ENCODE data around the gene FN1. TPM values are rescaled to one million over a fixed set of nuclear protein-coding genes. Genes with fewer than 3 reads are reported as not detected.

Gene FN1
- total RNA-seq, 1 experiment from 2014 or later, result 564 TPM

DNA sequence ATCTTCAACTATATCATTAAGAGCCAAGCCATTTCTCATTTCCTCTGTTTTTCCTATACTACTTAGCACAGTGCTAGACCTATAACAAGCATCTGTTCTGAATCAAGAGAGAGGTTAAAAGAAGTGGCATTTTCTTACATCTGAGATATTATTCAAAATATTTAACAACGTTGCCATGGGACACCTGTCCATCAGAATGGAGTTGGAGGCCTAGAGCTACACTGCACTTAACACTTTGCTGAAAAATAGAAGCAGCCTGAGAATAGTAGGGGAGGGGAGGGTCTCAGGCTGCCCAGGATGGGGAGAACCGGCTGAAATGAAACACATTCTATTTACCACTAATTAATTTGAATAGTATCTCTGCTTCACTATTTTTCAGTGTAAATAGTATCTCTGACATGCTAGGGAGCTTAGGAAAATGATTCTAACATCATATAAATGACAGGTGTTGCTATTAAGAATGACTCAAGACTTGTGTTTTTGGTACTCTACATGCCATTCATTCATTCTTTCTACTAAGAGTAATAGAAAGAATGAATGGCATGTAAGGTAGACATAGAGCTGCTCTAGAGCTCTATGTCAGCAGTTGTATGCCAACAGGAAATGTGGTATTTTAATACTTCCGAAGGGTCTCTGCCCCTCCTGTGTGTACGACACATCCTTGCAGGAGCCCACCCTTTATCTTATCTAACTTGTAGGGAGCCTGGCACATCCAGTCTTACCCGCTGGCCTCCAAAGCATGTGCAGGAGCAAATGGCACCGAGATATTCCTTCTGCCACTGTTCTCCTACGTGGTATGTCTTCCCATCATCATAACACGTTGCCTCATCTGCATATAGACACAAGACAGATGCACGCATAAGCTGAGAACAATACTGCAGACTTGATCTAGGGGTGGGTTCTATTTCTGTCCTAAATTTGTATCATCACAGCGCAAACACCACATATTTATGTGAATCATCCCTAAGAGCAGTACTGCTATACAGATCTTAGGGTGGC lies 71.4 kb downstream of the FN1 start:
- intact Hi-C loops (cut with micrococcal nuclease), result no loop called here
- Mint-ChIP-seq H3K27me3 (ENCODE audit: insufficient read depth, unreplicated experiment) (no peaks in the 10 kb centered on the region), H3K27ac (ENCODE audit: low read depth, unreplicated experiment) (peak overlapping the region; percentile 51), H3K36me3 (ENCODE audit: insufficient read depth, unreplicated experiment) (peaks cover 61% of the 10 kb centered on the region), H3K4me3 (ENCODE audit: unreplicated experiment) (no peak overlapping the region), H3K4me1 (ENCODE audit: insufficient read depth, unreplicated experiment) (peaks cover 6% of the 10 kb centered on the region), H3K9me3 (ENCODE audit: unreplicated experiment) (no peaks in the 10 kb centered on the region)
- POLR2A ChIA-PET, result no interaction called here
- TF ChIP-seq, protein P1, sequence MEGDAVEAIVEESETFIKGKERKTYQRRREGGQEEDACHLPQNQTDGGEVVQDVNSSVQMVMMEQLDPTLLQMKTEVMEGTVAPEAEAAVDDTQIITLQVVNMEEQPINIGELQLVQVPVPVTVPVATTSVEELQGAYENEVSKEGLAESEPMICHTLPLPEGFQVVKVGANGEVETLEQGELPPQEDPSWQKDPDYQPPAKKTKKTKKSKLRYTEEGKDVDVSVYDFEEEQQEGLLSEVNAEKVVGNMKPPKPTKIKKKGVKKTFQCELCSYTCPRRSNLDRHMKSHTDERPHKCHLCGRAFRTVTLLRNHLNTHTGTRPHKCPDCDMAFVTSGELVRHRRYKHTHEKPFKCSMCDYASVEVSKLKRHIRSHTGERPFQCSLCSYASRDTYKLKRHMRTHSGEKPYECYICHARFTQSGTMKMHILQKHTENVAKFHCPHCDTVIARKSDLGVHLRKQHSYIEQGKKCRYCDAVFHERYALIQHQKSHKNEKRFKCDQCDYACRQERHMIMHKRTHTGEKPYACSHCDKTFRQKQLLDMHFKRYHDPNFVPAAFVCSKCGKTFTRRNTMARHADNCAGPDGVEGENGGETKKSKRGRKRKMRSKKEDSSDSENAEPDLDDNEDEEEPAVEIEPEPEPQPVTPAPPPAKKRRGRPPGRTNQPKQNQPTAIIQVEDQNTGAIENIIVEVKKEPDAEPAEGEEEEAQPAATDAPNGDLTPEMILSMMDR (IDR thresholded peaks at IDR 0.05; ENCODE audit: unreplicated experiment), result no peak
- CTCF ChIA-PET, result interaction anchor here (0.5 to 1.0 kb wide), 4 partner anchors 86 to 659 kb away, joined by 3 to 5 read pairs (median 4); no protein-coding TSS in a partner anchor
- BruUV-seq (replicated peaks), result no TSS peak
- DNase-seq (ENCODE audit: unreplicated experiment), result no peak

DNA sequence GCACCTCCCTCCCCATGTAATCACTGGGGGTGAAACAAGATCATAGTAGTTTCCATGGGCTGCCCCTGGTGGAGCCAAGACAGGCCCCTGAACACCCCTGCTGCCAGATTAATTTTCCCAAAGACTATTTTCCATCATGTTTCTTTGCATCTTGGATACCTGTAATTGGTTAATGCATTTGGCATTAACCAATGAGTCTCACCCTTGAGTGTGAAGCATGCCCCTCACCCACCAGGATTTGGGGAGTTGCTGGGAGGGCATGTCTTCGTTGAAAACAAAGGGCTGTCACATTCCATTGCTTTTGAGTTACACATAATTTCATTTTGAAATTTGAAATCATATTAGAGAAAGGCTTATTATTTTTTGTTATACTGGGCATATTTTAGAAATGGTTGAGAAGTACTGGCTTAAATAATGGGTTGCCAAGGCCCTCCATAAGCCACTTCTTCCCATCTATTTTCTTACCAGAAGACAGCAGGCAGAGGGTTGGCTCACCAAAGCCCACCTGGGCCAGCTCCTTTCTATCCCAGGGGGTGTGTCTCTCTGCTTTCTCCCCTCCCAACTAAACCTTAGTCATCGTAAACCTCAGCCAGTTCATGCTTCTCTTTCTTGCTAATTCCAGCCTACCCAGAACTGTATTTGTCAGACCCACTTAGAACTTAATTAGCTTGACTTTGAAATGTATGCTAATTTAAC lies 72.3 kb downstream of the FN1 start:
- Mint-ChIP-seq H3K4me3 (ENCODE audit: unreplicated experiment) (no peak overlapping the region), H3K9me3 (ENCODE audit: unreplicated experiment) (no peaks in the 10 kb centered on the region), H3K27me3 (ENCODE audit: insufficient read depth, unreplicated experiment) (no peaks in the 10 kb centered on the region), H3K27ac (ENCODE audit: low read depth, unreplicated experiment) (peak overlapping the region; percentile 49), H3K4me1 (ENCODE audit: insufficient read depth, unreplicated experiment) (peaks cover 6% of the 10 kb centered on the region), H3K36me3 (ENCODE audit: insufficient read depth, unreplicated experiment) (peaks cover 64% of the 10 kb centered on the region)
- ChIA-PET POLR2A (no interaction called here), CTCF (interaction anchor here (1.0 kb wide), 1 partner anchor 660 kb away, joined by 4 read pairs; no protein-coding TSS in a partner anchor)
- intact Hi-C loops (cut with micrococcal nuclease), result no loop called here
- no TSS peak for BruUV-seq (replicated peaks)
- DNase-seq (ENCODE audit: unreplicated experiment), result no peak
- TF ChIP-seq, protein P1 (IDR thresholded peaks at IDR 0.05; ENCODE audit: unreplicated experiment), result no peak

DNA sequence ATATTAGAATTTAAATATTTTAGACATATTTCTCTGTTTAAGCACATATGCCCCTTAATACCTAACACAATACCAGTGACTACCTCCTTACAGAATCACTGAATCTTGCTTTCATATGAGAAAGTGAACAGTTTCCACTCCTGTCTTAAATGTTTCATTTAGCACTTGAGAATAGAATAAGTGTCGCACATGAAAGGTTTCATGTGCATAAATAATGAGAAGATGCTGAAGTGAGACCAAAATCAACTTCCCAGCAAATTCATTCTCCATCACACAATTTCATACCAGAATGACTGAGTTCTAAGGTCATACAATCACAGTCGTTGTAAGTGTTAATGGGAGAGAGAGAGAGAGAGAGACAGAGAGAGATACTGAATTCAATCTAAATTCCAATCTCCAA lies 72.8 kb downstream of the FN1 start:
- TF ChIP-seq, protein P1 (IDR thresholded peaks at IDR 0.05; ENCODE audit: unreplicated experiment), result no peak
- ChIA-PET CTCF (no interaction called here), POLR2A (no interaction called here)
- Mint-ChIP-seq H3K27me3 (ENCODE audit: insufficient read depth, unreplicated experiment) (no peaks in the 10 kb centered on the region), H3K36me3 (ENCODE audit: insufficient read depth, unreplicated experiment) (peaks cover 63% of the 10 kb centered on the region), H3K4me3 (ENCODE audit: unreplicated experiment) (no peak overlapping the region), H3K9me3 (ENCODE audit: unreplicated experiment) (no peaks in the 10 kb centered on the region), H3K4me1 (ENCODE audit: insufficient read depth, unreplicated experiment) (peaks cover 6% of the 10 kb centered on the region), H3K27ac (ENCODE audit: low read depth, unreplicated experiment) (peak overlapping the region; percentile 49)
- no TSS peak for BruUV-seq (replicated peaks)
- no peak for DNase-seq (ENCODE audit: unreplicated experiment)
- intact Hi-C loops (cut with micrococcal nuclease), result no loop called here

DNA sequence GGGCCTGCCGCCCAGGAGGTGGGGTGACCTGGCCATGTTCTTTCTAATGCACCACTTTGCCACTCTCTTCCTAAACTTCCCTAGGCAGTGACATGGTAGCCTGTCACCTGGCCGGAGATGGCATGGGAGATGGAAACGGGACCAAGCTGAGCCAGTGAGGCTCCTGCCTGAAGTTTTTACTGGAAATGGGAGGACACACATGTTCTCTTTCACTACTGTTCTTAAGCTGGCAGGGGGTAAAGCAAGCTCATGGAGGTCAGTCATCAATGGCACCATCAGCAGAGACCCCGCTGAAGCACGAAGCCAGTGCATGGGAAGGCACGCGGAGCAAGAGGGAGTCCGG lies 73.3 kb downstream of the FN1 start:
- intact Hi-C loops (cut with micrococcal nuclease), result no loop called here
- ChIA-PET CTCF (no interaction called here), POLR2A (interaction anchor here (0.6 kb wide), 1 partner anchor 401 kb away, joined by 3 read pairs; no protein-coding TSS in a partner anchor)
- no TSS peak for BruUV-seq (replicated peaks)
- no peak overlapping the region for H3K27ac Mint-ChIP-seq (ENCODE audit: low read depth, unreplicated experiment)
- peaks cover 58% of the 10 kb centered on the region for H3K36me3 Mint-ChIP-seq (ENCODE audit: insufficient read depth, unreplicated experiment)
- TF ChIP-seq, protein P1 (IDR thresholded peaks at IDR 0.05; ENCODE audit: unreplicated experiment), result no peak
- DNase-seq (ENCODE audit: unreplicated experiment), result no peak
- peaks cover 6% of the 10 kb centered on the region for H3K4me1 Mint-ChIP-seq (ENCODE audit: insufficient read depth, unreplicated experiment)
- no peaks in the 10 kb centered on the region for H3K9me3 Mint-ChIP-seq (ENCODE audit: unreplicated experiment)
- no peak overlapping the region for H3K4me3 Mint-ChIP-seq (ENCODE audit: unreplicated experiment)
- H3K27me3 Mint-ChIP-seq (ENCODE audit: insufficient read depth, unreplicated experiment), result no peaks in the 10 kb centered on the region
